ENCODE data around the gene ECSCR.

The ECSCR gene

DNA sequence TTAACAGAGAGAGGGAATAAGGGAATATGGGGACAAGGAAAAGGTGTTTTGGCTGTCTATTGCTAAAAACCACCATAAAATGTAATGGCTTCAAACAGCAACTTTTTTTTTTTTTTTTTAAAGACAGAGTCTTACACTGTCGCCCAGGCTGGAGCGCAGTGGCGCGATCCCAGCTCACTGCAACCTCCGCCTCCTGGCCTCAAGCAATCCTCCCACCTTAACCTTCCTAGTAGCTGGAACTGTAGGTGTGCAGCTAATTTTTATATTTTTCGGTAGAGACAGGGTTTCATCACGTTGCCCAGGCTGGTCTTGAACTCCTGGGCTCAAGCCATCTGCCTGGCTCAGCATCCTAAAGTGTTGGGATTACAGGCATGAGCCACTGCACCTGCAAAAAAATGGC lies 54.4 kb downstream of the ECSCR start (continued):
- TF ChIP-seq, protein P1, sequence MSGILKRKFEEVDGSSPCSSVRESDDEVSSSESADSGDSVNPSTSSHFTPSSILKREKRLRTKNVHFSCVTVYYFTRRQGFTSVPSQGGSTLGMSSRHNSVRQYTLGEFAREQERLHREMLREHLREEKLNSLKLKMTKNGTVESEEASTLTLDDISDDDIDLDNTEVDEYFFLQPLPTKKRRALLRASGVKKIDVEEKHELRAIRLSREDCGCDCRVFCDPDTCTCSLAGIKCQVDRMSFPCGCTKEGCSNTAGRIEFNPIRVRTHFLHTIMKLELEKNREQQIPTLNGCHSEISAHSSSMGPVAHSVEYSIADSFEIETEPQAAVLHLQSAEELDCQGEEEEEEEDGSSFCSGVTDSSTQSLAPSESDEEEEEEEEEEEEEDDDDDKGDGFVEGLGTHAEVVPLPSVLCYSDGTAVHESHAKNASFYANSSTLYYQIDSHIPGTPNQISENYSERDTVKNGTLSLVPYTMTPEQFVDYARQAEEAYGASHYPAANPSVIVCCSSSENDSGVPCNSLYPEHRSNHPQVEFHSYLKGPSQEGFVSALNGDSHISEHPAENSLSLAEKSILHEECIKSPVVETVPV (CRISPR knock-in tag; IDR thresholded peaks at IDR 0.05): no peak
- TF ChIP-seq CSDC2 (CRISPR knock-in tag; IDR thresholded peaks at IDR 0.05): no peak
- TF ChIP-seq OSR1 (CRISPR knock-in tag; IDR thresholded peaks at IDR 0.05): no peak

DNA sequence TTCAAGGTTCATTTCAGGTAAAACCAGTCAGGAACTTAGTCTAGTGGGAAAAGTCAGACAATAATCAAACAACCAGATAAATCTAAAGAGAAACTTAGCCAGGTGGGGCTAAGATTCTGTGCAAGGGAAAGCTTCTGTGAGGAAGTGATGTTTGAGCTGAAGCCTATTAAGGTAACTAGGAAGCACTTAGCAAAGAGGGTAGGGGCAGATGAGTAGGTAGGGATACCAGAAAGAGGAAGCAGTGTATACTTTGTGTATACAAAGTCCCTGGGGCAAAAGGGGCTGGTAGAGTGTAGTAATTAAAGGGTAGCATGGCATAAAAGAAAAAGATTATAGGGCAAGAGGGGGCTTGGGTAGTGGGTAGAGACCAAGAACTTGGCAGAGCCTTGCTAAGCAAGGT lies 55.0 kb downstream of the ECSCR start:
- no peak for ATAC-seq
- TF ChIP-seq, protein P2, sequence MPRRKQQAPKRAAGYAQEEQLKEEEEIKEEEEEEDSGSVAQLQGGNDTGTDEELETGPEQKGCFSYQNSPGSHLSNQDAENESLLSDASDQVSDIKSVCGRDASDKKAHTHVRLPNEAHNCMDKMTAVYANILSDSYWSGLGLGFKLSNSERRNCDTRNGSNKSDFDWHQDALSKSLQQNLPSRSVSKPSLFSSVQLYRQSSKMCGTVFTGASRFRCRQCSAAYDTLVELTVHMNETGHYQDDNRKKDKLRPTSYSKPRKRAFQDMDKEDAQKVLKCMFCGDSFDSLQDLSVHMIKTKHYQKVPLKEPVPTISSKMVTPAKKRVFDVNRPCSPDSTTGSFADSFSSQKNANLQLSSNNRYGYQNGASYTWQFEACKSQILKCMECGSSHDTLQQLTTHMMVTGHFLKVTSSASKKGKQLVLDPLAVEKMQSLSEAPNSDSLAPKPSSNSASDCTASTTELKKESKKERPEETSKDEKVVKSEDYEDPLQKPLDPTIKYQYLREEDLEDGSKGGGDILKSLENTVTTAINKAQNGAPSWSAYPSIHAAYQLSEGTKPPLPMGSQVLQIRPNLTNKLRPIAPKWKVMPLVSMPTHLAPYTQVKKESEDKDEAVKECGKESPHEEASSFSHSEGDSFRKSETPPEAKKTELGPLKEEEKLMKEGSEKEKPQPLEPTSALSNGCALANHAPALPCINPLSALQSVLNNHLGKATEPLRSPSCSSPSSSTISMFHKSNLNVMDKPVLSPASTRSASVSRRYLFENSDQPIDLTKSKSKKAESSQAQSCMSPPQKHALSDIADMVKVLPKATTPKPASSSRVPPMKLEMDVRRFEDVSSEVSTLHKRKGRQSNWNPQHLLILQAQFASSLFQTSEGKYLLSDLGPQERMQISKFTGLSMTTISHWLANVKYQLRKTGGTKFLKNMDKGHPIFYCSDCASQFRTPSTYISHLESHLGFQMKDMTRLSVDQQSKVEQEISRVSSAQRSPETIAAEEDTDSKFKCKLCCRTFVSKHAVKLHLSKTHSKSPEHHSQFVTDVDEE (CRISPR knock-in tag; IDR thresholded peaks at IDR 0.05): no peak
- TF ChIP-seq RARB (CRISPR knock-in tag; IDR thresholded peaks at IDR 0.05) (no peak), ZC3H10 (CRISPR knock-in tag; IDR thresholded peaks at IDR 0.05) (no peak), ZFP3 (CRISPR knock-in tag; IDR thresholded peaks at IDR 0.05) (no peak), ISL1 (CRISPR knock-in tag; IDR thresholded peaks at IDR 0.05) (no peak), ARNTL (CRISPR knock-in tag; IDR thresholded peaks at IDR 0.05; ENCODE audit: borderline replicate concordance, low read depth) (no peak)
- TF ChIP-seq, protein P1 (CRISPR knock-in tag; IDR thresholded peaks at IDR 0.05): no peak

DNA sequence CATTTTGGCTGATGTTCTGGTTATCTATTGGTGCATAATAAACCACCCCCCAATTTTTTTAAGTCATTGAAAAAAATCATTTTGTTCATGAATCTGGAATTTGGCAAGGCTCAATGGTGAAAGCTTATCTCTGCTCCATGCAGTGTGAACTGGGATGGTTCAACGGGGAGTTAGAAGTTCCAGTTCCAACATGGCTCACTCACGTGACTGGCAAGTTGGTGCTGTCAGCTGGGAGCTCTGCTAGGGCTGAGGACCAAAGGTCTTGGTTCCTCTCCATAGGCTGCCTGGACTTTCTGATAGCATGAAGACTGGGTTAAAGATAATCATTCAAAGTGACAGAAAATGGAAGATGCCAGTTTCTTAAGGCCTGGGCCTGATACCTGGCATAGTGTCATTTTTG lies 55.6 kb downstream of the ECSCR start:
- TF ChIP-seq ISL1 (CRISPR knock-in tag; IDR thresholded peaks at IDR 0.05) (no peak), ZNF8 (CRISPR knock-in tag; IDR thresholded peaks at IDR 0.05) (no peak), ZNF565 (CRISPR knock-in tag; conservative IDR thresholded peaks at IDR 0.05; ENCODE audit: low read depth) (no peak), BACH2 (CRISPR knock-in tag; IDR thresholded peaks at IDR 0.05; ENCODE audit: borderline replicate concordance) (no peak), GLIS3 (CRISPR knock-in tag; IDR thresholded peaks at IDR 0.05) (no peak), ARNTL (CRISPR knock-in tag; IDR thresholded peaks at IDR 0.05; ENCODE audit: borderline replicate concordance, low read depth) (no peak), ZC3H10 (CRISPR knock-in tag; IDR thresholded peaks at IDR 0.05) (no peak), RARB (CRISPR knock-in tag; IDR thresholded peaks at IDR 0.05) (no peak), ZFP3 (CRISPR knock-in tag; IDR thresholded peaks at IDR 0.05) (no peak), ZFP30 (CRISPR knock-in tag; IDR thresholded peaks at IDR 0.05) (no peak), PPARA (CRISPR knock-in tag; IDR thresholded peaks at IDR 0.05; ENCODE audit: borderline replicate concordance) (no peak), ZNF70 (CRISPR knock-in tag; IDR thresholded peaks at IDR 0.05) (no peak), SNAI2 (CRISPR knock-in tag; IDR thresholded peaks at IDR 0.05) (no peak), TOX (CRISPR knock-in tag; IDR thresholded peaks at IDR 0.05; ENCODE audit: borderline replicate concordance) (no peak), ESRRG (CRISPR knock-in tag; IDR thresholded peaks at IDR 0.05) (no peak), OSR1 (CRISPR knock-in tag; IDR thresholded peaks at IDR 0.05) (no peak), CSDC2 (CRISPR knock-in tag; IDR thresholded peaks at IDR 0.05) (no peak)
- TF ChIP-seq, protein P2 (CRISPR knock-in tag; IDR thresholded peaks at IDR 0.05): no peak
- TF ChIP-seq, protein P3, sequence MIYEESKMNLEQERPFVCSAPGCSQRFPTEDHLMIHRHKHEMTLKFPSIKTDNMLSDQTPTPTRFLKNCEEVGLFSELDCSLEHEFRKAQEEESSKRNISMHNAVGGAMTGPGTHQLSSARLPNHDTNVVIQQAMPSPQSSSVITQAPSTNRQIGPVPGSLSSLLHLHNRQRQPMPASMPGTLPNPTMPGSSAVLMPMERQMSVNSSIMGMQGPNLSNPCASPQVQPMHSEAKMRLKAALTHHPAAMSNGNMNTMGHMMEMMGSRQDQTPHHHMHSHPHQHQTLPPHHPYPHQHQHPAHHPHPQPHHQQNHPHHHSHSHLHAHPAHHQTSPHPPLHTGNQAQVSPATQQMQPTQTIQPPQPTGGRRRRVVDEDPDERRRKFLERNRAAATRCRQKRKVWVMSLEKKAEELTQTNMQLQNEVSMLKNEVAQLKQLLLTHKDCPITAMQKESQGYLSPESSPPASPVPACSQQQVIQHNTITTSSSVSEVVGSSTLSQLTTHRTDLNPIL (CRISPR knock-in tag; IDR thresholded peaks at IDR 0.05; ENCODE audit: low read depth): no peak
- ATAC-seq: no peak
